GM12864 (cell line): ENCODE measurements around the gene DEDD.
A peak's percentile ranks its signal among the peaks of the same experiment; 100 is the strongest.

Experiments used
- DNase-seq: peaks from one replicate; pipeline ENCODE4 v3.0.0-alpha.2; 2011; ENCODE audit warnings: low read depth
- H3K4me3 ChIP-seq: 2 replicates; pipeline ENCODE4 v1.5.1; 2011; ENCODE audit warnings: mild to moderate bottlenecking, low read depth, low read length, control low read depth
- CTCF ChIP-seq: IDR thresholded peaks from 2 replicates; pipeline ENCODE4 v1.5.1; 2011; ENCODE audit warnings: low read depth, mild to moderate bottlenecking, moderate library complexity, low read length, control low read depth, inconsistent platforms; ENCODE audit errors: missing control alignments

Gene DEDD

DNA sequence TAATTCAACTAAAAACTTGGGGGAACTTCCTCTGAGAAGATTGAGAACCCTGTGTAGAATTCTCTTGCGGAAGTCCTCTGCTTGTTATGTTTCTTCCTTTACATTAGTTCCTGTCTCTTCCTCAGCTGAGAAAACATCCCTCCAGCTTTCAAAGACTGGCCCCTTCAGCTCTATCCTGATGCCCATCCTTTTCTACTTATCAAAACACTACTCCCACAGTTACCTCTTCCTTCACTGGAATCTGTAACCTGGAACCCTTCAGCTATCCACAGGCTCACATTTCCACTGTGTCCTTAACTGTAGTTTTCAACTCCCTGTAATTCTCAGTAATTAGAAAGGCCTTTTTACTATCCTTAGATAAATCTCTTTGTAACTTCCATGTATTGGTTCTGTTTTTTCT, 6.0 kb upstream of the DEDD start:
- no peak for TF ChIP-seq CTCF

DNA sequence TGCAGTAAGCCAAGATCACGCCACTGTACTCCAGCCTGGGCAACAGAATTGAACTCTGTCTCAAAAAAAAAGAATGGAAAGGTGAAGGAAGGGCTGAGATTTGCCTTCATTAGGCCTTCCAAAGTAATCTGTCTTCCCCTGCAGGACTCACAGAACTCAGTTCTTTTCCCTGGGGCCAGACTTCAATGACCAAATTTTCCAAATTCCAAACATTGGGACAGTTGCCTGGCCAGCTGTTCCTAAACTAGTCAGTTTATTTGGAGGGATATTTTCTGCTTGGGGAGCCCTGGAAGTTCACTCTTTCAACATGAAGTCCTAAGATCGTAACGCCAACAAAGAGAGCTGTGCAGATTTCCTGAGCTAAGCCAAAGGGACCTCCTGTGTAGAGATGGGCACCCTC, 5.4 kb upstream of the DEDD start:
- no peak overlapping the region for H3K4me3 ChIP-seq
- no peak for TF ChIP-seq CTCF
- no peak for DNase-seq

More for the DNA sequence above, 6.0 kb upstream of the DEDD start:
- H3K4me3 ChIP-seq = no peak overlapping the region
- DNase-seq = no peak

- no peak for TF ChIP-seq CTCF
- DNase-seq = no peak
- H3K4me3 ChIP-seq = peak overlapping the region; percentile 90
These were observed 813 bp upstream of the DEDD start for GRCh38 chr1:161133220-161133740.

- TF ChIP-seq CTCF = no peak
- H3K4me3 ChIP-seq = peak overlapping the region; percentile 90
- DNase-seq = no peak
These were observed 701 bp downstream of the DEDD start for GRCh38 chr1:161131523-161132409.

DNA sequence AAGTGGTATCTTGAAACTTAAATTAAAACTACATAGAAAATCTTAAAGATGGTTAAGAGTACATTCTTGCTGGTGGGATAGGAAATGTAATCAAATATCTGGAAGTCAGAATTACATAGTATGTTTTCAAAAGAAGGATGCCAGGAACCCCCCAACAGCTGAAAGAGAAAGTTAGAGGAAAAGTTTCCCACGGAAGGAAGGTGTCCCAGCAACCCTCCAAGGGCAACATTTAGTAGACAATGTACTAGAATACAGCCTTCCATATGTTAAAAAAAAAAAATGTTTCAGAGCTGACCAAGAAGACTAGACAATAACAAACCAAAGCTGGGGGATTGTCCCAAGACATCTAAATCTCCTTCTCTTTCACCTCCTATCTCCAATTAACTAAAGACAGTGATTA, 2.2 kb downstream of the DEDD start:
- TF ChIP-seq CTCF = no peak
- no peak overlapping the region for H3K4me3 ChIP-seq
- no peak for DNase-seq

DNA sequence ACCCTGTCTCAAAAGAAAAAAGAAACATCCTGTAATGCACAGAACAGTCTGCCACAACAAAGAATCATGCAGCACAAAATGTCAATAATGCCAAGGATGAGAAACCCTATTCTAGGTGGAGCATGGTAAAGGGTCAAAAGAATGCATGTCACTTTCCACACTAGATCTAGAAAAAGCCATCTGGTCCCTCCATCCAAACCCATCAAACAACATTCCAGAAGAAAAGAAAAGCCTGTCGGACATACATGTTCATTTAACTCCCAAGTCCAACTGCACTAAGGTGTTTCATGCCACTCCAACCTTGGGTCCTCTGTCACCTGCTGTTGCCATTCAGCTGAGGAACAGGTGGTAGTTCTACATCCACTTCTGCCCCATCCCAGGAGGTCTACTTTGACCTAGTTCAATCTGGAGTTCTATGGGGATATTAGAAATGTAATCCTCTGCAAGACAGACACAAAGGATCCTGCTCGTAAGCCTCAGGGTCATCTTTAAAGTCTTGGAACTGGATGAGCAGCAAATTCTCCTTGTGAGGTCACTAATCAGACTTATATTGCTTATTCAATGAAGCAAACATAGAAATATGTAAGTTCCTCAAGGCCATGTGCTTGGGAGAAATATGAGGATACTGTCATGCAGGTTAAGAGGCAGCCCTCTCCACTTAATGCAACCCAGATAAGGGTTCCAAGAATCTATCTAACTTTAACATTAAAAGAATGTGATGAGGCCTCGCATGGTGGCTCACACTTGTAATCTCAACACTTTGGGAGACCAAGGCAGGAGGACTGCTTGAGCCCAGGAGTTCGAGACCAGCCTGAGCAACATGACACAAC, 3.7 kb downstream of the DEDD start:
- DNase-seq = no peak
- TF ChIP-seq CTCF = no peak
- no peak overlapping the region for H3K4me3 ChIP-seq
